ENCODE data around the gene IL3.

IL3 gene

GRCh38 chr5:132073231-132074013, 13.0 kb downstream of the IL3 start, which contains the start of gene CSF2:
CSF2 (plus strand) TSS chr5:132073789; CDS start chr5:132073824, 35 bp downstream.
- DNase-seq (ENCODE audit: low spot score) = no peak

GRCh38 chr5:132074091-132074771, 13.8 kb downstream of the IL3 start:
- no peak for DNase-seq (ENCODE audit: low spot score)

GRCh38 chr5:132074772-132075718, 14.6 kb downstream of the IL3 start:
- DNase-seq (ENCODE audit: low spot score) = no peak

GRCh38 chr5:132075719-132076077, 15.2 kb downstream of the IL3 start:
- DNase-seq (ENCODE audit: low spot score) = no peak

GRCh38 chr5:132076202-132076830, 15.9 kb downstream of the IL3 start:
- no peak for DNase-seq (ENCODE audit: low spot score)

- no peak for DNase-seq (ENCODE audit: low spot score)
These were observed 16.5 kb downstream of the IL3 start for GRCh38 chr5:132076983-132077382.

GRCh38 chr5:132079081-132079480, 18.6 kb downstream of the IL3 start:
- no peak for DNase-seq (ENCODE audit: low spot score)

GRCh38 chr5:132079619-132080018, 19.2 kb downstream of the IL3 start:
- DNase-seq (ENCODE audit: low spot score) = no peak

- no peak for DNase-seq (ENCODE audit: low spot score)
These were observed 20.1 kb downstream of the IL3 start for GRCh38 chr5:132080595-132080994.

- DNase-seq (ENCODE audit: low spot score) = no peak
These were observed 21.0 kb downstream of the IL3 start for GRCh38 chr5:132081458-132081857.

- no peak for DNase-seq (ENCODE audit: low spot score)
These were observed 22.0 kb downstream of the IL3 start for GRCh38 chr5:132082329-132083023.

- DNase-seq (ENCODE audit: low spot score) = no peak
These were observed 22.7 kb downstream of the IL3 start for GRCh38 chr5:132083071-132083678.

GRCh38 chr5:132085686-132086085, 25.2 kb downstream of the IL3 start:
- DNase-seq (ENCODE audit: low spot score) = no peak

GRCh38 chr5:132086277-132086794, 25.9 kb downstream of the IL3 start:
- no peak for DNase-seq (ENCODE audit: low spot score)

- no peak for DNase-seq (ENCODE audit: low spot score)
These were observed 26.7 kb downstream of the IL3 start for GRCh38 chr5:132087176-132087575.

GRCh38 chr5:132087661-132088060, 27.2 kb downstream of the IL3 start:
- no peak for DNase-seq (ENCODE audit: low spot score)

GRCh38 chr5:132089363-132089762, 28.9 kb downstream of the IL3 start:
- DNase-seq (ENCODE audit: low spot score) = no peak

- DNase-seq (ENCODE audit: low spot score) = no peak
These were observed 29.7 kb downstream of the IL3 start for GRCh38 chr5:132090107-132090506.

- DNase-seq (ENCODE audit: low spot score) = no peak
These were observed 32.8 kb downstream of the IL3 start for GRCh38 chr5:132093271-132093670.

- no peak for DNase-seq (ENCODE audit: low spot score)
These were observed 34.1 kb downstream of the IL3 start for GRCh38 chr5:132094393-132095076.

Data from NAMALWA (cell line).